PC-3 (cell line): ENCODE measurements around the gene ADCYAP1R1. TPM values are rescaled to one million over a fixed set of nuclear protein-coding genes. Genes with fewer than 3 reads are reported as not detected.

Experiments
- ATAC-seq: fragments of 200-7000 bp; cut with Tn5 transposase; 2 replicates; pipeline ENCODE4 v1.9.1; 2020; ENCODE audit warnings: mild to moderate bottlenecking, moderate library complexity
- BruUV-seq: library from RNA; stranded (reverse); fragments of 400-500 nt; replicated peaks from 2 replicates; lab custom pipeline; 2021; lab: Mats Ljungman, UMichigan
- CTCF ChIA-PET: fragments of 300-600 bp; sonication (Branson Sonifier 250); formaldehyde crosslinking; loops from one replicate; lab custom pipeline; 2022; ENCODE audit warnings: antibody characterized with exemption; lab: Charles Lee
- POLR2A ChIA-PET: fragments of 300-600 bp; sonication (Branson Sonifier 250); formaldehyde crosslinking; loops from one replicate; lab custom pipeline; 2022; ENCODE audit warnings: antibody characterized with exemption; ENCODE audit not compliant: unreplicated experiment; lab: Charles Lee
- DNase-seq: peaks from one replicate; pipeline ENCODE4 v3.0.0-alpha.2; 2015
- H2AFZ ChIP-seq: fragments of 300-600 bp; sonication (generic); 2 replicates; pipeline ENCODE4 v1.6.0; 2016; ENCODE audit warnings: antibody characterized with exemption, low read length
- H3F3A ChIP-seq: fragments of 300-600 bp; sonication (generic); one replicate; pipeline ENCODE4 v1.6.0; 2017; ENCODE audit warnings: antibody characterized with exemption, low read length, control low read depth, mild to moderate bottlenecking; ENCODE audit not compliant: unreplicated experiment
- H3K27ac ChIP-seq: fragments of 300-600 bp; sonication (generic); 2 replicates; pipeline ENCODE4 v1.5.1; 2016; ENCODE audit warnings: mild to moderate bottlenecking, low read length
- H3K27me3 ChIP-seq: fragments of 300-600 bp; sonication (generic); 2 replicates; pipeline ENCODE4 v1.6.1; 2016; ENCODE audit warnings: low read length, mixed read lengths
- H3K36me3 ChIP-seq: fragments of 300-600 bp; sonication (generic); 2 replicates; pipeline ENCODE4 v1.6.1; 2016; ENCODE audit warnings: low read depth, mixed run types, low read length, mixed read lengths
- H3K4me1 ChIP-seq: fragments of 300-600 bp; sonication (generic); 2 replicates; pipeline ENCODE4 v1.5.1; 2016; ENCODE audit warnings: low read length; ENCODE audit not compliant: insufficient read depth
- H3K4me2 ChIP-seq: fragments of 300-600 bp; sonication (generic); 2 replicates; pipeline ENCODE4 v1.6.0; 2016; ENCODE audit warnings: low read length
- H3K4me3 ChIP-seq: fragments of 300-600 bp; sonication (generic); 2 replicates; pipeline ENCODE4 v1.5.1; 2016; ENCODE audit warnings: mild to moderate bottlenecking, low read length, mixed read lengths
- H3K79me2 ChIP-seq: fragments of 300-600 bp; sonication (generic); 2 replicates; pipeline ENCODE4 v1.6.1; 2017; ENCODE audit warnings: low read length, mixed read lengths
- H3K9ac ChIP-seq: fragments of 300-600 bp; sonication (generic); 2 replicates; pipeline ENCODE4 v1.6.0; 2016; ENCODE audit warnings: mild to moderate bottlenecking, low read length
- H3K9me2 ChIP-seq: fragments of 300-600 bp; sonication (generic); replicated peaks from 2 replicates; pipeline ENCODE4 v1.6.1; 2016; ENCODE audit warnings: mixed run types, low read length, mixed read lengths
- H3K9me3 ChIP-seq: fragments of 300-600 bp; sonication (generic); 2 replicates; pipeline ENCODE4 v1.6.1; 2016; ENCODE audit warnings: low read length, mixed read lengths
- H4K20me1 ChIP-seq: fragments of 300-600 bp; sonication (generic); 2 replicates; pipeline ENCODE4 v1.6.1; 2016; ENCODE audit warnings: low read length, mixed read lengths
- EZH2 ChIP-seq: fragments of 300-600 bp; sonication (generic); IDR thresholded peaks from one replicate; pipeline ENCODE4 v1.6.1; 2017; ENCODE audit warnings: antibody characterized with exemption, mild to moderate bottlenecking, low read length; ENCODE audit not compliant: unreplicated experiment
- EZH2phosphoT487 ChIP-seq: fragments of 300-600 bp; sonication (generic); IDR thresholded peaks from 2 replicates; pipeline ENCODE4 v1.6.1; 2018; ENCODE audit warnings: mild to moderate bottlenecking, antibody characterized with exemption, low read length, borderline replicate concordance
- intact Hi-C: fragments of 100-400 bp; cut with micrococcal nuclease; formaldehyde crosslinking; loops from 2 replicates; pipeline ENCODE4 v1.9.0; 2023
- total RNA-seq: library from RNA; depleted of rRNA; stranded (reverse); fragments of >200 nt; gene quantifications from 2 replicates; pipeline ENCODE4 v1.2.3, GENCODE V29; 2014
- TF ChIP-seq, protein P1 (sequence below): fragments of 300-600 bp; sonication (generic); conservative IDR thresholded peaks from 2 replicates; pipeline ENCODE4 v1.5.1; 2017; ENCODE audit warnings: antibody characterized with exemption, low read depth, mild to moderate bottlenecking, low read length

ADCYAP1R1 gene
- total RNA-seq, 1 experiment from 2014 or later: not detected

DNA sequence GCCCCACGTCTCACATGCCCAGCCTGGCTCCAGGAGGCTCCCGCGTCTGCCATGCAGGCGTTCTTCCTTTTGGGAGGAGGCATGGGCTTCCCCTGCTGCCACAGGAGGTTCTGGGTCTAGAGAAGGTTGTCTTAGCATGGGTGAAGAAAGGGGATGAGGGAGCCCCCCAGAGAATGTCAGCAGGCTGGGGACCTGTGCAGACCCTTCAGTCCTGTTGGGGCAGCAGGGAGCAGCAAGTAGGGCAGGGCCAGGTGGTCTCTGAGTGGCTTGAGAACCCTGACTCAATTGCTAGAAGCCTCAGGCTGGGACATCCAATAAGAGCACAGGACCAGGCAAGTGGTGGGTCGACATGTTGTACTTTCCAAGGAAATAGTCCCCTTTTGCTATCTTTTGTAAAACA lies 34.4 kb upstream of the ADCYAP1R1 start:
- Histone ChIP-seq H3K4me1 (no peaks in the 10 kb centered on the region), H3K4me2 (no peak overlapping the region), H3K36me3 (no peaks in the 10 kb centered on the region), H3K9ac (no peak overlapping the region), H3K27me3 (peaks cover 21% of the 10 kb centered on the region; the same call in 1 of the 2 replicates), H3K79me2 (no peaks in the 10 kb centered on the region), H3F3A (no peaks in the 10 kb centered on the region), H3K9me3 (no peaks in the 10 kb centered on the region), H2AFZ (no peak overlapping the region), H3K9me2 (no peaks in the 10 kb centered on the region), H4K20me1 (no peaks in the 10 kb centered on the region), H3K4me3 (no peak overlapping the region), H3K27ac (no peak overlapping the region)
- ChIA-PET POLR2A (no interaction called here), CTCF (no interaction called here)
- DNase-seq: no peak
- no peak for ATAC-seq
- intact Hi-C loops: no loop called here
- TF ChIP-seq EZH2: no peak
- TF ChIP-seq EZH2phosphoT487: no peak
- no TSS peak for BruUV-seq

DNA sequence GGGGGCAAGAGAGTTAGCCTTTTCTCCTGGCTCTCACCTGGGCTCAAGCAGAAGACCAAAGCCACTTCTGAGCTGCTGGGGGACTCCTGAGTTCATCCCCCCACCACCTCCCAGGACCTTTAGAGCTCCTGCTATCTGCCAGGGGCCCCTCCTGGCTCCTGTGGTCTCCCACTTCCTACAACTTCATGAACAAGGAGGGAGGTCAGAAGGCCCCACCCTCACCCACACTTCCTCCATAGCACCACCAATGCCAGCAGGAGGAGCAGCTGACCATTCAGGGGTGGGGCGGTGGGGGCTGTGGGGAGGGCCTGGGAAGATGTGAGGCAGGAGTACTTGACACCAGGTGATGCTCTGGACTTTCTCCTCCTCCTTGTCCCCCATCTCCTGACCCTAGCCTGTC lies 32.6 kb upstream of the ADCYAP1R1 start:
- no peak overlapping the region for H3K27ac ChIP-seq
- no peak for ATAC-seq
- no peaks in the 10 kb centered on the region for H3K9me2 ChIP-seq
- no peaks in the 10 kb centered on the region for H3K79me2 ChIP-seq
- CTCF ChIA-PET: no interaction called here
- H3K4me1 ChIP-seq: no peaks in the 10 kb centered on the region
- no peaks in the 10 kb centered on the region for H3K36me3 ChIP-seq
- no peak overlapping the region for H2AFZ ChIP-seq
- no peak for DNase-seq
- no peak overlapping the region for H3K4me3 ChIP-seq
- H3K9ac ChIP-seq: no peak overlapping the region
- H3K4me2 ChIP-seq: no peak overlapping the region
- POLR2A ChIA-PET: interaction anchor here (0.7 kb wide), 1 partner anchor 16 kb away, joined by 9 read pairs; no protein-coding TSS in a partner anchor
- intact Hi-C loops: no loop called here
- no peaks in the 10 kb centered on the region for H4K20me1 ChIP-seq
- H3F3A ChIP-seq: no peaks in the 10 kb centered on the region
- TF ChIP-seq EZH2 (no peak), EZH2phosphoT487 (no peak)
- TF ChIP-seq, protein P1, sequence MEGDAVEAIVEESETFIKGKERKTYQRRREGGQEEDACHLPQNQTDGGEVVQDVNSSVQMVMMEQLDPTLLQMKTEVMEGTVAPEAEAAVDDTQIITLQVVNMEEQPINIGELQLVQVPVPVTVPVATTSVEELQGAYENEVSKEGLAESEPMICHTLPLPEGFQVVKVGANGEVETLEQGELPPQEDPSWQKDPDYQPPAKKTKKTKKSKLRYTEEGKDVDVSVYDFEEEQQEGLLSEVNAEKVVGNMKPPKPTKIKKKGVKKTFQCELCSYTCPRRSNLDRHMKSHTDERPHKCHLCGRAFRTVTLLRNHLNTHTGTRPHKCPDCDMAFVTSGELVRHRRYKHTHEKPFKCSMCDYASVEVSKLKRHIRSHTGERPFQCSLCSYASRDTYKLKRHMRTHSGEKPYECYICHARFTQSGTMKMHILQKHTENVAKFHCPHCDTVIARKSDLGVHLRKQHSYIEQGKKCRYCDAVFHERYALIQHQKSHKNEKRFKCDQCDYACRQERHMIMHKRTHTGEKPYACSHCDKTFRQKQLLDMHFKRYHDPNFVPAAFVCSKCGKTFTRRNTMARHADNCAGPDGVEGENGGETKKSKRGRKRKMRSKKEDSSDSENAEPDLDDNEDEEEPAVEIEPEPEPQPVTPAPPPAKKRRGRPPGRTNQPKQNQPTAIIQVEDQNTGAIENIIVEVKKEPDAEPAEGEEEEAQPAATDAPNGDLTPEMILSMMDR: no peak
- H3K9me3 ChIP-seq: no peaks in the 10 kb centered on the region
- H3K27me3 ChIP-seq: peaks cover 15% of the 10 kb centered on the region; the same call in 1 of the 2 replicates
- BruUV-seq: no TSS peak

DNA sequence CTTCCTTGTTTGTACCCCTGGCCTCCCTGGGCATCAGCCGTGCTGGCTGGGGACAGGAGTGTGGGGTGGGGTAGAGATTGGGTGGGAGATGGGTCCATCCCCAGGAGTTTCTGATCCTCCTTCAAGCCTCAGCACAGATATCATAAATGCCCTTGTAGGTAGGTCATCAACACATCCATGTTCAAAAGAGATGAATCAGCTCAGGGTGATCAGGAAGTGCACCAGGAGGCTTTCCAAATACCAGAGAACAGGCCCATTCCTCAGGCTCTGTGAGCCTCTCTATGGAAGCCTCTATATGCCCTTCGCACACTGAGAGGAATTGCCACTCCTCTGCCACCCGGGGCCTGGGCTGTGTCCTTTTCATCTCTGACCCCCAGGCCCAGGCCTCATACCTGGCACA lies 31.9 kb upstream of the ADCYAP1R1 start:
- H3K4me2 ChIP-seq: no peak overlapping the region
- no peaks in the 10 kb centered on the region for H3K79me2 ChIP-seq
- TF ChIP-seq, protein P1: no peak
- TF ChIP-seq EZH2phosphoT487 (no peak), EZH2 (no peak)
- ChIA-PET POLR2A (no interaction called here), CTCF (no interaction called here)
- no peaks in the 10 kb centered on the region for H3F3A ChIP-seq
- H2AFZ ChIP-seq: no peak overlapping the region
- H3K27me3 ChIP-seq: peaks cover 14% of the 10 kb centered on the region; the same call in 1 of the 2 replicates
- intact Hi-C loops: no loop called here
- H3K36me3 ChIP-seq: no peaks in the 10 kb centered on the region
- BruUV-seq: no TSS peak
- no peaks in the 10 kb centered on the region for H3K4me1 ChIP-seq
- H3K9me3 ChIP-seq: no peaks in the 10 kb centered on the region
- no peaks in the 10 kb centered on the region for H4K20me1 ChIP-seq
- no peak for ATAC-seq
- no peak for DNase-seq
- H3K27ac ChIP-seq: no peak overlapping the region
- no peaks in the 10 kb centered on the region for H3K9me2 ChIP-seq
- no peak overlapping the region for H3K9ac ChIP-seq
- H3K4me3 ChIP-seq: no peak overlapping the region
